OCI-LY1 (cell line): ENCODE measurements around the gene DBN1.

Experiments used
- H2AFZ ChIP-seq: fragments of 200-600 bp; sonication (generic), shearing (Covaris generic); 2 replicates; pipeline ENCODE4 v1.6.0; 2014; ENCODE audit warnings: antibody characterized with exemption, mild to moderate bottlenecking, low read length
- H3F3A ChIP-seq: fragments of 200-600 bp; sonication (generic), shearing (Covaris generic); 2 replicates; pipeline ENCODE4 v1.6.0; 2014; ENCODE audit warnings: mild to moderate bottlenecking, antibody characterized with exemption, low read length, moderate library complexity; ENCODE audit not compliant: insufficient read depth
- H3K27ac ChIP-seq: fragments of 200-600 bp; sonication (generic); 2 replicates; pipeline ENCODE4 v1.5.1; 2014; ENCODE audit warnings: low read length, mixed run types, mild to moderate bottlenecking, low read depth; ENCODE audit not compliant: poor library complexity, severe bottlenecking
- H3K27me3 ChIP-seq: fragments of 200-600 bp; sonication (generic); 2 replicates; pipeline ENCODE4 v1.6.0; 2014; ENCODE audit warnings: antibody characterized with exemption, mild to moderate bottlenecking, low read length, moderate library complexity; ENCODE audit not compliant: insufficient read depth
- H3K36me3 ChIP-seq: fragments of 200-600 bp; sonication (generic); 2 replicates; pipeline ENCODE4 v1.6.1; 2014; ENCODE audit warnings: mild to moderate bottlenecking, antibody characterized with exemption, low read length, moderate library complexity, mixed read lengths; ENCODE audit not compliant: insufficient read depth
- H3K4me1 ChIP-seq: fragments of 200-600 bp; sonication (generic); 2 replicates; pipeline ENCODE4 v1.5.1; 2014; ENCODE audit warnings: mild to moderate bottlenecking, low read length, moderate library complexity; ENCODE audit not compliant: insufficient read depth, severe bottlenecking
- H3K4me2 ChIP-seq: fragments of 200-600 bp; sonication (generic), shearing (Covaris generic); 2 replicates; pipeline ENCODE4 v1.6.1; 2014; ENCODE audit warnings: low read length
- H3K4me3 ChIP-seq: fragments of 200-600 bp; sonication (generic); 2 replicates; pipeline ENCODE4 v1.5.1; 2014; ENCODE audit warnings: low read length, low read depth, mild to moderate bottlenecking, mixed read lengths; ENCODE audit not compliant: poor library complexity, severe bottlenecking
- H3K79me2 ChIP-seq: fragments of 200-600 bp; shearing (Covaris generic); 2 replicates; pipeline ENCODE4 v1.6.1; 2016; ENCODE audit warnings: mixed run types, low read length, mixed read lengths; ENCODE audit not compliant: insufficient read depth
- H3K9ac ChIP-seq: fragments of 200-600 bp; sonication (generic), shearing (Covaris generic); 2 replicates; pipeline ENCODE4 v1.6.1; 2014; ENCODE audit warnings: mild to moderate bottlenecking, low read length, mixed read lengths
- H3K9me2 ChIP-seq: fragments of 200-600 bp; sonication (generic), shearing (Covaris generic); 2 replicates; pipeline ENCODE4 v1.6.1; 2014; ENCODE audit warnings: low read depth, mild to moderate bottlenecking, low read length, mixed read lengths
- H3K9me3 ChIP-seq: fragments of 200-600 bp; shearing (Covaris generic); 2 replicates; pipeline ENCODE4 v1.6.1; 2014; ENCODE audit warnings: low read length, mixed read lengths
- H4K20me1 ChIP-seq: fragments of 200-600 bp; sonication (generic), shearing (Covaris generic); 2 replicates; pipeline ENCODE4 v1.6.0; 2016; ENCODE audit warnings: mild to moderate bottlenecking, low read length; ENCODE audit not compliant: insufficient read depth
- EZH2 ChIP-seq: fragments of 200-600 bp; sonication (generic), shearing (Covaris generic); IDR thresholded peaks from 2 replicates; pipeline ENCODE4 v1.8.0; 2017; ENCODE audit warnings: borderline replicate concordance, mixed run types, mild to moderate bottlenecking, antibody characterized with exemption, low read length, moderate library complexity, mixed read lengths
- TF ChIP-seq, protein P1 (sequence below): fragments of 200-600 bp; sonication (generic), shearing (Covaris generic); IDR thresholded peaks from 2 replicates; pipeline ENCODE4 v1.5.1; 2017; ENCODE audit warnings: mild to moderate bottlenecking, antibody characterized with exemption, low read length, moderate library complexity, mixed read lengths

The DBN1 gene

GRCh38 chr5:177476531-177477233 lies 3.2 kb upstream of the DBN1 start:
- Histone ChIP-seq H3K9me3 (no peaks in the 10 kb centered on the region), H3K9ac (no peak overlapping the region), H4K20me1 (no peaks in the 10 kb centered on the region), H3K36me3 (peaks cover 5% of the 10 kb centered on the region; the same call in 1 of the 2 replicates), H3K79me2 (no peaks in the 10 kb centered on the region), H3K4me2 (no peak overlapping the region), H3K27me3 (no peaks in the 10 kb centered on the region), H3K4me1 (peaks cover 32% of the 10 kb centered on the region), H3K27ac (no peak overlapping the region), H3K4me3 (no peak overlapping the region), H2AFZ (no peak overlapping the region), H3F3A (no peaks in the 10 kb centered on the region), H3K9me2 (no peaks in the 10 kb centered on the region)
- no peak for TF ChIP-seq EZH2
- TF ChIP-seq, protein P1, sequence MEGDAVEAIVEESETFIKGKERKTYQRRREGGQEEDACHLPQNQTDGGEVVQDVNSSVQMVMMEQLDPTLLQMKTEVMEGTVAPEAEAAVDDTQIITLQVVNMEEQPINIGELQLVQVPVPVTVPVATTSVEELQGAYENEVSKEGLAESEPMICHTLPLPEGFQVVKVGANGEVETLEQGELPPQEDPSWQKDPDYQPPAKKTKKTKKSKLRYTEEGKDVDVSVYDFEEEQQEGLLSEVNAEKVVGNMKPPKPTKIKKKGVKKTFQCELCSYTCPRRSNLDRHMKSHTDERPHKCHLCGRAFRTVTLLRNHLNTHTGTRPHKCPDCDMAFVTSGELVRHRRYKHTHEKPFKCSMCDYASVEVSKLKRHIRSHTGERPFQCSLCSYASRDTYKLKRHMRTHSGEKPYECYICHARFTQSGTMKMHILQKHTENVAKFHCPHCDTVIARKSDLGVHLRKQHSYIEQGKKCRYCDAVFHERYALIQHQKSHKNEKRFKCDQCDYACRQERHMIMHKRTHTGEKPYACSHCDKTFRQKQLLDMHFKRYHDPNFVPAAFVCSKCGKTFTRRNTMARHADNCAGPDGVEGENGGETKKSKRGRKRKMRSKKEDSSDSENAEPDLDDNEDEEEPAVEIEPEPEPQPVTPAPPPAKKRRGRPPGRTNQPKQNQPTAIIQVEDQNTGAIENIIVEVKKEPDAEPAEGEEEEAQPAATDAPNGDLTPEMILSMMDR, result no peak

DNA sequence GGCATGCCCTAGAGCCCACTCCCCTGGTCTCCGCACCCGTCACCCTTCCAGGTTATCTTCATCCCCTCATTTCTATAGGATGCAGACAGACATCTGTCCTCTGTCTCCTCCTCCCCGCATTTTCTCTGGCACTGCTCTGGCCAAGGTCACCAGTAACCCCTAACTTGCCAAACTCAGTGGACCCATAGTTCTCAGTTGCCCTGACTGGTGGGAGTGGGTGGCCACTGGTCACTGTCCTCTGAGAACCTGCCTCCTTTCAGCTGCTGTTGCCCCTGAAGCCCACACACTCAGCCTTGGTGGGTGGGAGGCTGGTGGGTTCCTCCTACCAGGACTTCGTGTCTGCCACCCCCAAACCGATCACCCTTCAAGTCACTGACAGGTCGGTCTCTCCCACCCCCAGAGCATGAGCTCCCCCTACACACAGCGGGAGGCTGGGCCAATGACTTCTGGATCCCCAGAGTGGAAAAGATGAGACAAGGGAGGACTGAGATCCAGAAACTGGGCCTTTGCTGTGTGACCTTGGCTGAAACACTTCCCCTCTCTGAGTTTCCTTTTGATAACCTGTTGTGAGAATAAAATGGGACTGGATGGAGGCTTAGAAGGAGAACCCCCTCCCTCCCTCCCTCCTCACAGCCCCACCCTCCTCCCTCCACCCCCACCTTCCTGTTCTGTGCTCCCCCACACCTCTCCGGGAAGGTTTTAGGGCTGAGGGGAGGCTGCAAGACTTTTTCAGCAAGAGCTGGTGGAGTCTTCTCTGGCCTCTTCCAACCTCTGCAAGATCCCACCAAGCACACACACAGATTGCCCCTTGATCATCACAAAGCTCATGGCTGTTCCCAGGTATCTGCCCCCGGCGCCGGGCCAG lies 2.4 kb upstream of the DBN1 start:
- Histone ChIP-seq H4K20me1 (no peaks in the 10 kb centered on the region), H3K27me3 (no peaks in the 10 kb centered on the region), H3F3A (no peaks in the 10 kb centered on the region), H3K9me3 (no peaks in the 10 kb centered on the region), H3K36me3 (peaks cover 12% of the 10 kb centered on the region; the same call in 1 of the 2 replicates), H3K9ac (no peak overlapping the region), H3K9me2 (no peaks in the 10 kb centered on the region), H3K27ac (peak overlapping the region; percentile 17), H3K4me3 (no peak overlapping the region), H3K4me2 (no peak overlapping the region), H2AFZ (no peak overlapping the region), H3K79me2 (no peaks in the 10 kb centered on the region), H3K4me1 (peaks cover 37% of the 10 kb centered on the region)
- TF ChIP-seq, protein P1, result no peak
- TF ChIP-seq EZH2, result no peak

- Histone ChIP-seq H3F3A (no peaks in the 10 kb centered on the region), H3K9me2 (no peaks in the 10 kb centered on the region), H3K27ac (no peak overlapping the region), H3K36me3 (peaks cover 15% of the 10 kb centered on the region; the same call in 1 of the 2 replicates), H3K9ac (no peak overlapping the region), H3K9me3 (no peaks in the 10 kb centered on the region), H3K4me1 (peaks cover 42% of the 10 kb centered on the region), H3K27me3 (no peaks in the 10 kb centered on the region), H3K79me2 (no peaks in the 10 kb centered on the region), H3K4me2 (no peak overlapping the region), H3K4me3 (no peak overlapping the region), H2AFZ (no peak overlapping the region), H4K20me1 (no peaks in the 10 kb centered on the region)
- no peak for TF ChIP-seq EZH2
- TF ChIP-seq, protein P1, result no peak
Observed at GRCh38 chr5:177474846-177475562, 1.6 kb upstream of the DBN1 start.
